HCT116 (cell line): ENCODE results near the gene JOSD1. TPM values are rescaled to one million over a fixed set of nuclear protein-coding genes. Genes with fewer than 3 reads are reported as not detected.

ENCODE experiments used
- ATAC-seq: fragments of 200-7000 bp; cut with Tn5 transposase; 2 replicates; pipeline ENCODE4 v1.9.1; 2020; ENCODE audit warnings: mild to moderate bottlenecking, moderate library complexity
- BruUV-seq: library from RNA; stranded (reverse); fragments of 400-500 nt; replicated peaks from 2 replicates; lab custom pipeline; 2021; lab: Mats Ljungman, UMichigan
- CTCF ChIA-PET: fragments of 300-600 bp; sonication (Branson Sonifier 250); formaldehyde crosslinking; loops from one replicate; lab custom pipeline; 2021; ENCODE audit warnings: antibody characterized with exemption; lab: Charles Lee
- POLR2A ChIA-PET: fragments of 300-600, 350-600 bp; sonication (Branson Sonifier 250); formaldehyde crosslinking; loops from one replicate; lab custom pipeline; 2021; ENCODE audit warnings: antibody characterized with exemption; lab: Charles Lee
- RAD21 ChIA-PET, 2 experiments: fragments of 300-600 bp; sonication (Branson Sonifier 250); formaldehyde crosslinking; loops; one replicate each; lab custom pipeline; 2023; ENCODE audit warnings: low total read pairs in 2 of 2; ENCODE audit not compliant: uncharacterized antibody in 2 of 2, unreplicated experiment in 2 of 2, low non-redundant PET in 1 of 2; lab: Charles Lee
- DNase-seq: peaks from one replicate; pipeline ENCODE4 v3.0.0-alpha.2; 2010; ENCODE audit warnings: low read depth, low spot score
- H2AFZ ChIP-seq: fragments of 200-600 bp; shearing (Covaris generic), sonication (generic); 2 replicates; pipeline ENCODE4 v1.6.1; 2017; ENCODE audit warnings: low read depth, mixed run types, mixed read lengths, antibody characterized with exemption, low read length; ENCODE audit not compliant: poor library complexity, severe bottlenecking
- H3K27ac ChIP-seq: 2 replicates; pipeline ENCODE4 v1.5.1; 2012; ENCODE audit warnings: low read depth, low read length
- H3K27me3 ChIP-seq: fragments of 200-600 bp; sonication (generic); 2 replicates; pipeline ENCODE4 v1.6.1; 2016; ENCODE audit warnings: mixed run types, low read length, mixed read lengths; ENCODE audit not compliant: insufficient read depth
- H3K36me3 ChIP-seq, 2 experiments: fragments of 200-500 bp in 1 of 2; fragments of 200-600 bp in 1 of 2; sonication (Bioruptor generic) in 1 of 2; sonication (generic) in 1 of 2; 2 replicates each; pipeline versions ENCODE4 v1.5.1 to v1.6.1; 2014 to 2016; ENCODE audit warnings: low read length in 2 of 2, inconsistent platforms in 1 of 2, mixed read lengths in 1 of 2, mixed run types in 1 of 2; ENCODE audit not compliant: insufficient read depth in 2 of 2, control insufficient read depth in 1 of 2
- H3K4me1 ChIP-seq, 2 experiments: fragments of 200-600 bp in 1 of 2; sonication (generic) in 1 of 2; 2 replicates each; pipeline versions ENCODE4 v1.5.1 to v1.6.1; 2012 to 2017; ENCODE audit warnings: low read length in 2 of 2, inconsistent platforms in 1 of 2, mild to moderate bottlenecking in 1 of 2, mixed read lengths in 1 of 2, mixed run types in 1 of 2, moderate library complexity in 1 of 2; ENCODE audit not compliant: insufficient read depth in 2 of 2, control insufficient read depth in 1 of 2
- H3K4me2 ChIP-seq: fragments of 200-600 bp; sonication (generic); 2 replicates; pipeline ENCODE4 v1.6.1; 2017; ENCODE audit warnings: mixed run types, low read length, mixed read lengths
- H3K4me3 ChIP-seq, 2 experiments: fragments of 200-600 bp in 1 of 2; sonication (generic) in 1 of 2; replicated peaks in 1 of 2; 2 replicates each; pipeline ENCODE4 v1.5.1; 2011 to 2016; ENCODE audit warnings: low read length in 2 of 2, control low read depth in 1 of 2, low read depth in 1 of 2, mild to moderate bottlenecking in 1 of 2, mixed read lengths in 1 of 2, mixed run types in 1 of 2
- H3K79me2 ChIP-seq: fragments of 200-600 bp; sonication (generic); 2 replicates; pipeline ENCODE4 v1.6.1; 2017; ENCODE audit warnings: mild to moderate bottlenecking, mixed run types, low read length, moderate library complexity, mixed read lengths; ENCODE audit not compliant: insufficient read depth
- H3K9ac ChIP-seq: fragments of 200-600 bp; sonication (generic); 2 replicates; pipeline ENCODE4 v1.6.1; 2016; ENCODE audit warnings: low read length, mixed read lengths
- H3K9me2 ChIP-seq: fragments of 200-600 bp; sonication (generic), shearing (Covaris generic); 2 replicates; pipeline ENCODE4 v1.6.1; 2017; ENCODE audit warnings: mixed run types, mild to moderate bottlenecking, moderate library complexity; ENCODE audit not compliant: insufficient read depth
- H3K9me3 ChIP-seq, 2 experiments: fragments of 200-500 bp in 1 of 2; fragments of 200-600 bp in 1 of 2; sonication (Bioruptor generic) in 1 of 2; sonication (generic) in 1 of 2; 2 replicates each; pipeline ENCODE4 v1.6.1; 2014 to 2017; ENCODE audit warnings: low read length in 2 of 2, mixed read lengths in 2 of 2, inconsistent platforms in 1 of 2, low read depth in 1 of 2, mild to moderate bottlenecking in 1 of 2, mixed run types in 1 of 2, moderate library complexity in 1 of 2; ENCODE audit not compliant: control insufficient read depth in 1 of 2, insufficient read depth in 1 of 2
- H4K20me1 ChIP-seq: fragments of 200-600 bp; sonication (generic), shearing (Covaris generic); 2 replicates; pipeline ENCODE4 v1.6.1; 2017; ENCODE audit warnings: mixed run types, mild to moderate bottlenecking, moderate library complexity; ENCODE audit not compliant: insufficient read depth
- ATF3 ChIP-seq: IDR thresholded peaks from 2 replicates; pipeline ENCODE4 v1.6.1; 2012
- CBX3 ChIP-seq: IDR thresholded peaks from 2 replicates; pipeline ENCODE4 v1.6.1; 2012; ENCODE audit warnings: low read depth
- CEBPB ChIP-seq: IDR thresholded peaks from 2 replicates; pipeline ENCODE4 v1.6.1; 2012; ENCODE audit warnings: low read depth
- CTCF ChIP-seq, 3 experiments: fragments of 200-600 bp in 1 of 3; sonication (generic) in 1 of 3; IDR thresholded peaks in 2 of 3; conservative IDR thresholded peaks in 1 of 3; 2 replicates each; pipeline ENCODE4 v1.5.1; 2012 to 2017; ENCODE audit warnings: low read depth in 2 of 3, low read length in 2 of 3, antibody characterized with exemption in 1 of 3, borderline replicate concordance in 1 of 3, control low read depth in 1 of 3, mild to moderate bottlenecking in 1 of 3, mixed read lengths in 1 of 3, mixed run types in 1 of 3, moderate library complexity in 1 of 3; ENCODE audit not compliant: insufficient read depth in 1 of 3
- EGR1 ChIP-seq: IDR thresholded peaks from 2 replicates; pipeline ENCODE4 v1.6.1; 2012; ENCODE audit warnings: low read depth
- ELF1 ChIP-seq: IDR thresholded peaks from 2 replicates; pipeline ENCODE4 v1.6.1; 2012; ENCODE audit warnings: low read depth, borderline replicate concordance
- EZH2 ChIP-seq: fragments of 200-600 bp; sonication (generic); IDR thresholded peaks from 2 replicates; pipeline ENCODE4 v1.6.1; 2017; ENCODE audit warnings: antibody characterized with exemption, mixed run types
- EZH2phosphoT487 ChIP-seq: fragments of 200-600 bp; IDR thresholded peaks from 2 replicates; pipeline ENCODE4 v1.6.1; 2018; ENCODE audit warnings: antibody characterized with exemption, borderline replicate concordance
- FOSL1 ChIP-seq: IDR thresholded peaks from 2 replicates; pipeline ENCODE4 v1.6.1; 2012; ENCODE audit warnings: low read depth
- MAX ChIP-seq: IDR thresholded peaks from 2 replicates; pipeline ENCODE4 v1.6.1; 2012
- POLR2A ChIP-seq: IDR thresholded peaks from 2 replicates; pipeline ENCODE4 v1.7.0; 2011; ENCODE audit warnings: borderline replicate concordance; ENCODE audit not compliant: insufficient read depth, insufficient read length; ENCODE audit errors: extremely low read depth
- POLR2AphosphoS5 ChIP-seq: IDR thresholded peaks from 2 replicates; pipeline ENCODE4 v1.6.1; 2011; ENCODE audit warnings: mild to moderate bottlenecking, low read depth, low read length, moderate library complexity
- RAD21 ChIP-seq: IDR thresholded peaks from 2 replicates; pipeline ENCODE4 v1.6.1; 2012; ENCODE audit warnings: low read depth, mild to moderate bottlenecking
- SIN3A ChIP-seq: IDR thresholded peaks from 2 replicates; pipeline ENCODE4 v1.6.1; 2012; ENCODE audit warnings: low read depth
- SP1 ChIP-seq: IDR thresholded peaks from 2 replicates; pipeline ENCODE4 v1.6.1; 2012; ENCODE audit warnings: low read depth
- SRF ChIP-seq: IDR thresholded peaks from 2 replicates; pipeline ENCODE4 v1.6.1; 2012; ENCODE audit warnings: low read depth
- YY1 ChIP-seq: IDR thresholded peaks from 2 replicates; pipeline ENCODE4 v1.6.1; 2011; ENCODE audit warnings: low read length, low read depth, moderate library complexity, mild to moderate bottlenecking; ENCODE audit not compliant: insufficient replicate concordance; ENCODE audit errors: extremely low read depth
- ZFX ChIP-seq: fragments of 450-650 bp; IDR thresholded peaks from 2 replicates; pipeline ENCODE4 v1.6.1; 2017
- intact Hi-C: fragments of 100-400 bp; cut with micrococcal nuclease; formaldehyde crosslinking; loops from 2 replicates; pipeline ENCODE4 v1.10.0; 2022
- total RNA-seq: library from RNA; stranded (reverse); gene quantifications from one replicate; pipeline ENCODE4 v1.2.1, GENCODE V29; 2021; ENCODE audit not compliant: unreplicated experiment

Gene JOSD1
- total RNA-seq, 1 experiment from 2014 or later: 67.3 TPM

GRCh38 chr22:38748487-38749136, 47.9 kb upstream of the JOSD1 start:
- no peak overlapping the region for H3K4me2 ChIP-seq
- H3K27ac ChIP-seq: no peak overlapping the region
- no peak for DNase-seq
- peaks cover 6 to 15% of the 10 kb centered on the region in 2 experiments for H3K4me1 ChIP-seq
- H4K20me1 ChIP-seq: no peaks in the 10 kb centered on the region
- CTCF ChIA-PET: no interaction called here
- BruUV-seq: no TSS peak
- RAD21 ChIA-PET: no interaction called here
- no peak overlapping the region for H2AFZ ChIP-seq
- H3K27me3 ChIP-seq: no peaks in the 10 kb centered on the region
- intact Hi-C loops: no loop called here
- no peaks in the 10 kb centered on the region for H3K9me3 ChIP-seq
- H3K36me3 ChIP-seq: peaks cover 14 to 43% of the 10 kb centered on the region in 2 experiments
- H3K9me2 ChIP-seq: no peaks in the 10 kb centered on the region
- ATAC-seq: no peak
- no peak overlapping the region for H3K4me3 ChIP-seq
- peaks cover 2% of the 10 kb centered on the region for H3K79me2 ChIP-seq
- H3K9ac ChIP-seq: no peak overlapping the region
- POLR2A ChIA-PET: no interaction called here
- TF ChIP-seq CEBPB (no peak), ATF3 (no peak), RAD21 (no peak), EZH2phosphoT487 (no peak), POLR2AphosphoS5 (no peak), SIN3A (no peak), ZFX (no peak), CTCF (IDR thresholded peaks at IDR 0.05 in 2 of 3, conservative IDR thresholded peaks at IDR 0.05 in 1 of 3; ENCODE audit: borderline replicate concordance in 1 of 3, insufficient read depth in 1 of 3, low read depth in 2 of 3, low read length in 2 of 3) (no peak), FOSL1 (no peak), EGR1 (no peak), SP1 (no peak), CBX3 (no peak), ELF1 (no peak), YY1 (no peak), SRF (no peak), MAX (no peak), POLR2A (no peak), EZH2 (no peak)
